K562 (cell line): ENCODE data around the gene ENG. TPM values are rescaled to one million over a fixed set of nuclear protein-coding genes. Genes with fewer than 3 reads are reported as not detected.

Experiments used
- ATAC-seq: fragments of 200-7000 bp; cut with Tn5 transposase; 3 replicates; pipeline ENCODE4 v1.9.1; 2020; ENCODE audit warnings: moderate library complexity
- BruUV-seq: library from RNA; stranded (reverse); fragments of 400-500 nt; replicated peaks from 2 replicates; lab custom pipeline; 2021; lab: Mats Ljungman, UMichigan
- CTCF ChIA-PET: fragments of 300-600 bp; formaldehyde crosslinking; extraction: SDS; loops from one replicate; lab custom pipeline; 2021; ENCODE audit warnings: low intra/inter-chr PET ratio; lab: Yijun Ruan, JAX
- POLR2A ChIA-PET: fragments of 300-600, 350-650 bp; sonication (Branson Sonifier 250); formaldehyde crosslinking; extraction: SDS; loops from one replicate; lab custom pipeline; 2021; ENCODE audit warnings: antibody characterized with exemption, inconsistent platforms; lab: Yijun Ruan, JAX
- DNase-seq, 4 experiments: peaks; one replicate each; pipeline versions ENCODE4 v3.0.0 to v3.0.0-alpha.2; 2011 to 2018; ENCODE audit warnings: low spot score in 3 of 4, mixed read lengths in 3 of 4; ENCODE audit errors: extremely low read depth in 1 of 4
- FAIRE-seq: peaks from 2 replicates; lab custom pipeline; 2011; peaks lifted over from hg19 to GRCh38; lab: Jason Lieb, UNC
- H2AFZ ChIP-seq: 2 replicates; pipeline ENCODE4 v1.6.0; 2011; ENCODE audit warnings: low read depth, low read length, control low read depth, inconsistent platforms
- H3K27ac ChIP-seq: fragments of 200-600 bp; 3 replicates; pipeline ENCODE4 v1.8.0; 2011; ENCODE audit warnings: low read depth, mild to moderate bottlenecking, control low read depth, inconsistent platforms, low read length, moderate library complexity, mixed read lengths; ENCODE audit errors: extremely low read depth
- H3K27me3 ChIP-seq, 2 experiments: fragments of 300-600 bp in 1 of 2; 2 replicates in 1 of 2; 3 replicates in 1 of 2; pipeline versions ENCODE4 v1.6.0 to v1.8.0; 2011; ENCODE audit warnings: inconsistent platforms in 2 of 2, low read length in 2 of 2, mild to moderate bottlenecking in 1 of 2, mixed read lengths in 1 of 2, moderate library complexity in 1 of 2; ENCODE audit not compliant: control insufficient read depth in 2 of 2, insufficient read depth in 2 of 2
- H3K36me3 ChIP-seq: fragments of 300-600 bp; 3 replicates; pipeline ENCODE4 v1.8.0; 2011; ENCODE audit warnings: mild to moderate bottlenecking, low read length, inconsistent platforms; ENCODE audit not compliant: control insufficient read depth, insufficient read depth
- H3K4me1 ChIP-seq, 2 experiments: fragments of 200-600 bp in 1 of 2; replicated peaks in 1 of 2; 2 replicates in 1 of 2; 3 replicates in 1 of 2; pipeline versions ENCODE4 v1.5.1 to v1.8.0; 2011; ENCODE audit warnings: inconsistent platforms in 2 of 2, low read length in 2 of 2, mild to moderate bottlenecking in 1 of 2, mixed read lengths in 1 of 2, moderate library complexity in 1 of 2; ENCODE audit not compliant: control insufficient read depth in 2 of 2, insufficient read depth in 2 of 2
- H3K4me2 ChIP-seq: 2 replicates; pipeline ENCODE4 v1.6.1; 2011; ENCODE audit warnings: low read length, control low read depth, inconsistent platforms, mixed read lengths; ENCODE audit not compliant: insufficient read depth
- H3K4me3 ChIP-seq: fragments of 200-600 bp; sonication (generic), shearing (Covaris generic); 2 replicates; pipeline ENCODE4 v1.5.1; 2016; ENCODE audit warnings: control low read depth, inconsistent platforms
- H3K79me2 ChIP-seq: fragments of 200-600 bp; 3 replicates; pipeline ENCODE4 v1.8.0; 2011; ENCODE audit warnings: low read length, inconsistent platforms; ENCODE audit not compliant: control insufficient read depth, insufficient read depth
- H3K9ac ChIP-seq, 2 experiments: 2 replicates each; pipeline versions ENCODE4 v1.6.0 to v1.6.1; 2011; ENCODE audit warnings: low read depth in 2 of 2, low read length in 2 of 2, control low read depth in 1 of 2, inconsistent platforms in 1 of 2, mild to moderate bottlenecking in 1 of 2, mixed read lengths in 1 of 2; ENCODE audit not compliant: insufficient read depth in 1 of 2
- H3K9me1 ChIP-seq: one replicate; pipeline ENCODE4 v1.6.0; 2011; ENCODE audit warnings: inconsistent platforms, mild to moderate bottlenecking, low read length, moderate library complexity; ENCODE audit not compliant: control insufficient read depth, insufficient read depth
- H3K9me3 ChIP-seq: replicated peaks from 2 replicates; pipeline ENCODE4 v1.5.1; 2011; ENCODE audit warnings: low read depth, low read length, inconsistent platforms; ENCODE audit not compliant: control insufficient read depth, insufficient read depth
- H4K20me1 ChIP-seq: replicated peaks from 2 replicates; pipeline ENCODE4 v1.6.1; 2011; ENCODE audit warnings: low read length, inconsistent platforms, mixed read lengths; ENCODE audit not compliant: control insufficient read depth, insufficient read depth
- ARID2 ChIP-seq: fragments of 450-650 bp; IDR thresholded peaks from 2 replicates; pipeline ENCODE4 v1.6.1; 2017; ENCODE audit warnings: antibody characterized with exemption, mild to moderate bottlenecking
- ATF1 ChIP-seq, 2 experiments: fragments of 450-650 bp in 1 of 2; IDR thresholded peaks; 2 replicates each; pipeline ENCODE4 v1.6.1; 2016; ENCODE audit warnings: missing compliant biosample characterization in 1 of 2, missing genetic modification characterization in 1 of 2
- FOXM1 ChIP-seq, 2 experiments: fragments of 450-650 bp in 1 of 2; sonication (generic) in 1 of 2; formaldehyde crosslinking in 1 of 2; IDR thresholded peaks; 2 replicates each; pipeline versions ENCODE4 v1.6.1 to v1.9.0; 2017 to 2022; ENCODE audit warnings: low read depth in 2 of 2, mild to moderate bottlenecking in 2 of 2, missing genetic modification reagents in 1 of 2, moderate library complexity in 1 of 2
- GABPA ChIP-seq: fragments of 200-800 bp; sonication (Bioruptor generic); conservative IDR thresholded peaks from 2 replicates; pipeline ENCODE4 v1.6.1; 2016; ENCODE audit warnings: low read depth, missing genetic modification characterization, missing compliant biosample characterization
- KDM5B ChIP-seq: fragments of 200-600 bp; sonication (generic); IDR thresholded peaks from 2 replicates; pipeline ENCODE4 v1.6.1; 2012; ENCODE audit warnings: low read depth, mild to moderate bottlenecking, moderate library complexity, low read length, control low read depth, inconsistent platforms; ENCODE audit not compliant: insufficient replicate concordance
- LARP7 ChIP-seq: fragments of 450-650 bp; IDR thresholded peaks from 2 replicates; pipeline ENCODE4 v1.6.1; 2016
- MNT ChIP-seq, 2 experiments: fragments of 450-650 bp; conservative IDR thresholded peaks; 2 replicates each; pipeline ENCODE4 v1.6.1; 2017; ENCODE audit warnings: mild to moderate bottlenecking in 2 of 2, moderate library complexity in 2 of 2
- RBM25 ChIP-seq: fragments of 200-400 bp; formaldehyde crosslinking; IDR thresholded peaks from 2 replicates; pipeline ENCODE4 v1.6.1; 2018; ENCODE audit warnings: low read length, low read depth, moderate library complexity; ENCODE audit not compliant: severe bottlenecking
- SNRNP70 ChIP-seq: fragments of 200-400 bp; formaldehyde crosslinking; optimal IDR thresholded peaks from 2 replicates; pipeline ENCODE3; 2017; ENCODE audit warnings: low read depth, low read length
- ZBTB33 ChIP-seq: sonication (generic); formaldehyde crosslinking; IDR thresholded peaks from 2 replicates; pipeline ENCODE4 v1.8.1; 2023; ENCODE audit warnings: mild to moderate bottlenecking, missing genetic modification reagents
- ZNF445 ChIP-seq: fragments of 250-450 bp; sonication (Bioruptor Pico); IDR thresholded peaks from 2 replicates; pipeline ENCODE4 v1.4.0; 2020; ENCODE audit warnings: low read depth, mild to moderate bottlenecking, moderate library complexity
- WGBS: fragments of 100-300 bp; shearing (Covaris generic); methylation state at CpG from one replicate; pipeline ENCODE4 v1.1.6; 2016; ENCODE audit warnings: low coverage, mixed read lengths; ENCODE audit not compliant: insufficient coverage; ENCODE audit errors: missing lambda C conversion rate; 5-methylcytosine and 5-hydroxymethylcytosine counted together
- in situ Hi-C: fragments of 300-500 bp; cut with MboI; formaldehyde crosslinking; loops from 4 replicates; pipeline ENCODE4 v1.15.0; 2018; ENCODE audit warnings: inconsistent platforms, mixed read lengths
- intact Hi-C: fragments of 100-400 bp; cut with micrococcal nuclease; formaldehyde crosslinking; loops from 2 replicates; pipeline ENCODE4 v1.14.2; 2022
- polyA plus RNA-seq, 8 experiments: library from polyadenylated mRNA; depleted of rRNA in 4 of 8; stranded (reverse) in 5 of 8; unstranded in 3 of 8; fragments of >200 nt; fragmentation: Nextera tagmentation in 2 of 8; fragmentation: Illumina TruSeq in 1 of 8; extraction: Ambion mirVana in 2 of 8; extraction: Trizol in 1 of 8; gene quantifications; 2 replicates each; pipeline versions ENCODE4 v1.2.1 to v1.2.3, GENCODE V29; 2011 to 2014; ENCODE audit warnings: inconsistent platforms in 1 of 8, missing spikeins in 1 of 8
- total RNA-seq, 7 experiments: library from RNA; depleted of rRNA in 6 of 7; stranded (reverse); fragments of >200 nt in 6 of 7; fragmentation: Illumina TruSeq in 2 of 7; extraction: Trizol in 2 of 7; gene quantifications; 2 replicates each; pipeline versions ENCODE4 v1.2.1 to v1.2.3, GENCODE V29; 2011 to 2021; ENCODE audit warnings: low replicate concordance in 1 of 7

ENG gene
- total and polyA plus RNA-seq, 9 of the 15 experiments (the other 6 are each of a cell fraction or from before 2014, with no cell fraction given) = 0.04 to 0.40 (median 0.14) TPM; not detected in 1

GRCh38 chr9:127878652-127879390 is 24.4 kb upstream of the ENG start:
- ChIA-PET POLR2A (interaction anchor here (0.7 to 1.4 kb wide), 4 partner anchors 16 to 140 kb away, joined by 3 to 5 read pairs (median 4); no protein-coding TSS in a partner anchor), CTCF (no interaction called here)
- Histone ChIP-seq H2AFZ (peak overlapping the region; percentile 91; the same call in 1 of the 2 replicates), H3K4me3 (no peak overlapping the region), H3K79me2 (peaks cover 12% of the 10 kb centered on the region; the same call in 2 of the 3 replicates), H3K9ac (peak overlapping the region in 1 of 2 experiments; percentile 94; a peak in 1 of 4 replicates), H3K27me3 (no peaks in the 10 kb centered on the region), H3K36me3 (no peaks in the 10 kb centered on the region; the same call in 2 of the 3 replicates), H3K9me1 (no peaks in the 10 kb centered on the region), H3K4me2 (peak overlapping the region; percentile 80; the same call in 1 of the 2 replicates), H3K4me1 (peaks cover 19 to 42% of the 10 kb centered on the region in 2 experiments; a peak in 4 of 5 replicates), H4K20me1 (no peaks in the 10 kb centered on the region), H3K9me3 (no peaks in the 10 kb centered on the region), H3K27ac (no peak overlapping the region)
- ATAC-seq (no peak), FAIRE-seq (peak; percentile 51), DNase-seq (no peak)
- WGBS = 66% methylated on average over 6 of the region's 8 CpGs
- in situ Hi-C loops = loop anchor here (5.0 to 10.0 kb wide), 3 partner anchors 33 to 377 kb away; no protein-coding TSS in a partner anchor
- no TSS peak for BruUV-seq
- intact Hi-C loops = loop anchor here (10.0 kb wide), 1 partner anchor 284 kb away; no protein-coding TSS in a partner anchor
- TF ChIP-seq GABPA (tag) (no peak), LARP7 (no peak), MNT (conservative IDR thresholded peaks at IDR 0.05) (no peak), ZBTB33 (CRISPR knock-in tag) (no peak), ATF1 (CRISPR knock-in tag; IDR thresholded peaks at IDR 0.05) (no peak), ATF1 (tag; IDR thresholded peaks at IDR 0.05) (no peak), KDM5B (no peak), ZNF445 (CRISPR knock-in tag) (no peak), ARID2 (no peak), RBM25 (peak; percentile 83), SNRNP70 (no peak), FOXM1 (IDR thresholded peaks at IDR 0.05; ENCODE audit: low read depth) (no peak), FOXM1 (CRISPR knock-in tag; IDR thresholded peaks at IDR 0.05; ENCODE audit: low read depth) (no peak)
